SU-DHL-6 (cell line): ENCODE data around the gene MUC13.

Experiments
- CTCF ChIP-seq: fragments of 200-600 bp; sonication (generic); IDR thresholded peaks from one replicate; pipeline ENCODE4 v1.5.1; 2017; ENCODE audit warnings: antibody characterized with exemption, mild to moderate bottlenecking, low read length, moderate library complexity; ENCODE audit not compliant: insufficient read depth, poor library complexity, severe bottlenecking
- EZH2phosphoT487 ChIP-seq: fragments of 200-600 bp; sonication (generic), shearing (Covaris generic); conservative IDR thresholded peaks from 2 replicates; pipeline ENCODE4 v1.6.1; 2018; ENCODE audit warnings: mild to moderate bottlenecking, antibody characterized with exemption, low read length, moderate library complexity, mixed read lengths

DNA sequence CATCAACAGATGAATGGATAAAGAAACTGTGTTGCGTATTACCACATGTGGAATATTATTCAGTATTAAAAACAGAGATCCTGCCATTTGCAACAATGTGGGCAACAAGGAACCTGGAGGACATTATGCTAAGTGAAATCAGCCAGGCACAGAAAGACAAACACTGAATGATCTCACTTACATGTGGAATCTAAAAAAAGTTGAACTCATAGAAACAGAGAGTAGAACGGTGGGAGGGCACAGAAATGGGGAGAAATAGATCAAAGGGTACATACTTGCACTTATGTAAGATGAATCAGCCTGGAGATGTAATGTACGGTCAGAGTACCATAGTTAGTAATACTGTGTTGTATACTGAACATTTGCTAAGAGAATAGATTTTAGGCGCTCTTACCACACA, 29.8 kb upstream of the MUC13 start:
- no peak for TF ChIP-seq CTCF
- no peak for TF ChIP-seq EZH2phosphoT487
